ENCODE measurements around the gene MEMO1. TPM values are rescaled to one million over a fixed set of nuclear protein-coding genes. Genes with fewer than 3 reads are reported as not detected.

The MEMO1 gene
- total and polyA plus RNA-seq, 8 donors = 3.5 to 33.8 (median 25.6) TPM

- intact Hi-C loops (cut with DNase I; ENCODE audit: low total_unique reads) = no loop called here
- WGBS, 5 donors = 87 to 90% (median 90%) methylated on average over 5 of the region's 5 CpGs
- H3K9me3 ChIP-seq = no peaks in the 10 kb centered on the region
- H3K4me3 ChIP-seq = no peak overlapping the region
- peaks cover 7 to 36% (median 22%) of the 10 kb centered on the region in 4 donors for H3K4me1 ChIP-seq
- peaks cover 0 to 7% (median 0%) of the 10 kb centered on the region in 4 donors for H3K36me3 ChIP-seq
- H3K27ac ChIP-seq = no peak overlapping the region
- no peaks in the 10 kb centered on the region for H3K27me3 ChIP-seq
- TF ChIP-seq POLR2AphosphoS5 (IDR thresholded peaks at IDR 0.05) = no peak
- TF ChIP-seq CTCF (IDR thresholded peaks at IDR 0.05) = no peak
- TF ChIP-seq POLR2A (IDR thresholded peaks at IDR 0.05) = no peak
- no peak for TF ChIP-seq EP300 (IDR thresholded peaks at IDR 0.05)
- no peak for DNase-seq
Measured at GRCh38 chr2:31983762-31984467, 26.9 kb downstream of the MEMO1 start.

- H3K4me1 ChIP-seq = peaks cover 7 to 20% (median 13%) of the 10 kb centered on the region in 4 donors
- 55 to 62% (median 61%) methylated on average over 6 of the region's 6 CpGs for WGBS, 5 donors
- peak in 1 of 2 donors; percentile 49 for DNase-seq
- peak overlapping the region in 1 of 5 donors; percentile 32 for H3K27ac ChIP-seq
- intact Hi-C loops (cut with DNase I; ENCODE audit: low total_unique reads) = no loop called here
- H3K36me3 ChIP-seq = peaks cover 0 to 7% (median 0%) of the 10 kb centered on the region in 4 donors
- TF ChIP-seq POLR2AphosphoS5 (IDR thresholded peaks at IDR 0.05) = no peak
- no peak for TF ChIP-seq CTCF (IDR thresholded peaks at IDR 0.05)
- TF ChIP-seq POLR2A (IDR thresholded peaks at IDR 0.05) = no peak
- no peak for TF ChIP-seq EP300 (IDR thresholded peaks at IDR 0.05)
- H3K9me3 ChIP-seq = no peaks in the 10 kb centered on the region
- H3K4me3 ChIP-seq = no peak overlapping the region
- no peaks in the 10 kb centered on the region for H3K27me3 ChIP-seq
Measured at GRCh38 chr2:31980674-31981356, 30.0 kb downstream of the MEMO1 start.

GRCh38 chr2:31979956-31980355, 30.9 kb downstream of the MEMO1 start:
- Histone ChIP-seq H3K4me3 (no peak overlapping the region), H3K9me3 (no peaks in the 10 kb centered on the region), H3K4me1 (peaks cover 7 to 21% (median 13%) of the 10 kb centered on the region in 4 donors), H3K27ac (no peak overlapping the region), H3K36me3 (peaks cover 0 to 7% (median 0%) of the 10 kb centered on the region in 4 donors), H3K27me3 (no peaks in the 10 kb centered on the region)
- intact Hi-C loops (cut with DNase I; ENCODE audit: low total_unique reads) = no loop called here
- no peak for DNase-seq
- TF ChIP-seq CTCF (IDR thresholded peaks at IDR 0.05) (no peak), EP300 (IDR thresholded peaks at IDR 0.05) (no peak), POLR2A (IDR thresholded peaks at IDR 0.05) (no peak)
- 73 to 91% (median 88%) methylated on average over 3 of the region's 3 CpGs for WGBS, 5 donors

GRCh38 chr2:31979018-31979417, 31.8 kb downstream of the MEMO1 start:
- peaks cover 0 to under 1% (median 0%) of the 10 kb centered on the region in 4 donors for H3K36me3 ChIP-seq
- intact Hi-C loops (cut with DNase I; ENCODE audit: low total_unique reads) = no loop called here
- H3K27me3 ChIP-seq = no peaks in the 10 kb centered on the region
- no peaks in the 10 kb centered on the region for H3K9me3 ChIP-seq
- peaks cover 7 to 27% (median 13%) of the 10 kb centered on the region in 4 donors for H3K4me1 ChIP-seq
- DNase-seq = no peak
- TF ChIP-seq CTCF (IDR thresholded peaks at IDR 0.05) = no peak
- no peak for TF ChIP-seq POLR2A (IDR thresholded peaks at IDR 0.05)
- no peak for TF ChIP-seq EP300 (IDR thresholded peaks at IDR 0.05)
- no peak for TF ChIP-seq POLR2AphosphoS5 (IDR thresholded peaks at IDR 0.05)
- H3K27ac ChIP-seq = no peak overlapping the region
- 75 to 86% (median 82%) methylated on average over 3 of the region's 3 CpGs for WGBS, 5 donors
- no peak overlapping the region for H3K4me3 ChIP-seq
